Adrenal gland (tissue), 12 donors: Measurements from ENCODE around the gene GIMD1. TPM values are rescaled to one million over a fixed set of nuclear protein-coding genes. Genes with fewer than 3 reads are reported as not detected.
"Not testable (repeated sequence)": the region's sequence is repeated elsewhere in the genome, so short reads cannot be mapped to it uniquely, and the experiment has no call there.

Experiments
- DNase-seq, 7 donors: peaks; one replicate each; pipeline ENCODE4 v3.0.0-alpha.2; 2019 to 2020
- H3K27ac ChIP-seq, 5 donors: fragments of 200-600 bp; sonication (generic) in 4 of 5; 1 replicate in 3 of 5; 2 replicates in 2 of 5; pipeline versions ENCODE4 v1.5.1 to v1.8.0; 2016 to 2020; ENCODE audit warnings: mild to moderate bottlenecking in 1 of 5
- H3K27me3 ChIP-seq: fragments of 200-600 bp; 2 replicates; pipeline ENCODE4 v1.8.0; 2021
- H3K36me3 ChIP-seq, 2 donors: fragments of 200-600 bp; replicated peaks in 1 of 2; 1 replicate in 1 of 2; 2 replicates in 1 of 2; pipeline versions ENCODE4 v1.5.1 to v1.8.0; 2018 to 2022
- H3K4me1 ChIP-seq, 2 donors: fragments of 200-600 bp; replicated peaks in 1 of 2; 1 replicate in 1 of 2; 2 replicates in 1 of 2; pipeline versions ENCODE4 v1.5.1 to v1.8.0; 2018 to 2021
- H3K4me3 ChIP-seq, 4 donors: fragments of 200-600 bp; sonication (generic) in 3 of 4; one replicate each; pipeline ENCODE4 v1.5.1; 2016 to 2018
- H3K9me3 ChIP-seq, 3 donors: fragments of 200-600 bp; sonication (generic) in 1 of 3; replicated peaks in 1 of 3; 1 replicate in 2 of 3; 2 replicates in 1 of 3; pipeline versions ENCODE4 v1.5.1 to v1.8.0; 2016 to 2021
- POLR2A ChIP-seq, 2 donors: fragments of 450-650 bp; IDR thresholded peaks; one replicate each; pipeline ENCODE4 v1.6.1; 2017; ENCODE audit warnings: antibody characterized with exemption in 2 of 2, mild to moderate bottlenecking in 2 of 2, moderate library complexity in 1 of 2
- WGBS, 4 donors: extraction: QIAGEN DNeasy Blood & Tissue Kit in 2 of 4; methylation state at CpG; one replicate each; pipeline versions ENCODE4 v1.1.5 to v1.1.7; 2013 to 2017; 5-methylcytosine and 5-hydroxymethylcytosine counted together
- intact Hi-C, 2 donors: fragments of 100-400 bp; cut with DNase I; formaldehyde crosslinking; loops; one replicate each; pipeline versions ENCODE4 v1.14.1 to v1.15.0; 2022 to 2023
- polyA plus RNA-seq, 3 donors: library from polyadenylated mRNA; stranded (reverse); fragments of 200-250 nt in 2 of 3; fragments of 350-450 nt in 1 of 3; fragmentation: Illumina TruSeq in 1 of 3; extraction: RNeasy Lipid Tissue Mini Kit (QIAGEN cat#74804) in 1 of 3; gene quantifications; one replicate each; pipeline ENCODE4 v1.2.3, GENCODE V29; 2013 to 2014
- total RNA-seq, 9 donors: library from RNA; depleted of rRNA in 4 of 9; stranded (reverse); fragments of >200 nt in 4 of 9; fragments of 120-200 nt in 1 of 9; fragmentation: NEBNext Ultra II Directional in 1 of 9; extraction: Animal tissue kit (Norgen Biotek cat#: 25700) in 1 of 9; gene quantifications; one replicate each; pipeline versions ENCODE4 v1.1.0 to v1.2.4, GENCODE V29; 2013 to 2023
- TF ChIP-seq, protein P1 (sequence below), 6 experiments: fragments of 450-650 bp in 4 of 6; fragments of 200-600 bp in 2 of 6; sonication (generic) in 1 of 6; IDR thresholded peaks; 1 replicate in 5 of 6; 2 replicates in 1 of 6; pipeline versions ENCODE4 v1.5.1 to v1.8.0; 2016 to 2021; ENCODE audit warnings: antibody characterized with exemption in 6 of 6, mild to moderate bottlenecking in 2 of 6, moderate library complexity in 1 of 6
- donor health status: healthy with polysubstance abuse.
- donor health status: Bipolar disorder and iron deficiency.
- donor health status: DM: yes; HTN: yes; CAD: no.
- donor health status: DM: no; HTN: no; CAD: no.
- donor health status: DM: no; HTN: no; CAD: no.
- donor health status: DM: yes; HTN: yes; CAD: no.

Gene GIMD1
- total and polyA plus RNA-seq, 12 donors: not detected

GRCh38 chr4:106401157-106401556, 32.6 kb upstream of the GIMD1 start:
- DNase-seq: no peak
- Histone ChIP-seq H3K9me3 (peaks cover 0 to 6% (median 0%) of the 10 kb centered on the region in 3 donors), H3K27ac (no peak overlapping the region), H3K27me3 (no peaks in the 10 kb centered on the region), H3K4me1 (no peaks in the 10 kb centered on the region), H3K4me3 (no peak overlapping the region), H3K36me3 (no peaks in the 10 kb centered on the region)
- TF ChIP-seq, protein P1, sequence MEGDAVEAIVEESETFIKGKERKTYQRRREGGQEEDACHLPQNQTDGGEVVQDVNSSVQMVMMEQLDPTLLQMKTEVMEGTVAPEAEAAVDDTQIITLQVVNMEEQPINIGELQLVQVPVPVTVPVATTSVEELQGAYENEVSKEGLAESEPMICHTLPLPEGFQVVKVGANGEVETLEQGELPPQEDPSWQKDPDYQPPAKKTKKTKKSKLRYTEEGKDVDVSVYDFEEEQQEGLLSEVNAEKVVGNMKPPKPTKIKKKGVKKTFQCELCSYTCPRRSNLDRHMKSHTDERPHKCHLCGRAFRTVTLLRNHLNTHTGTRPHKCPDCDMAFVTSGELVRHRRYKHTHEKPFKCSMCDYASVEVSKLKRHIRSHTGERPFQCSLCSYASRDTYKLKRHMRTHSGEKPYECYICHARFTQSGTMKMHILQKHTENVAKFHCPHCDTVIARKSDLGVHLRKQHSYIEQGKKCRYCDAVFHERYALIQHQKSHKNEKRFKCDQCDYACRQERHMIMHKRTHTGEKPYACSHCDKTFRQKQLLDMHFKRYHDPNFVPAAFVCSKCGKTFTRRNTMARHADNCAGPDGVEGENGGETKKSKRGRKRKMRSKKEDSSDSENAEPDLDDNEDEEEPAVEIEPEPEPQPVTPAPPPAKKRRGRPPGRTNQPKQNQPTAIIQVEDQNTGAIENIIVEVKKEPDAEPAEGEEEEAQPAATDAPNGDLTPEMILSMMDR (IDR thresholded peaks at IDR 0.05): no peak
- no peak for TF ChIP-seq POLR2A (IDR thresholded peaks at IDR 0.05)
- 82 to 85% (median 83%) methylated on average over 3 of the region's 3 CpGs for WGBS, 4 donors
- intact Hi-C loops: no loop called here

GRCh38 chr4:106398898-106399297, 30.3 kb upstream of the GIMD1 start:
- DNase-seq, H3K4me1 ChIP-seq, H3K27ac ChIP-seq, H3K36me3 ChIP-seq, H3K27me3 ChIP-seq, intact Hi-C loops, H3K4me3 ChIP-seq: not testable (repeated sequence)
- 60 to 78% (median 64%) methylated on average over 2 to 4 of the region's 4 CpGs for WGBS, 4 donors
- peaks cover 0 to 13% (median 0%) of the 10 kb centered on the region in 3 donors for H3K9me3 ChIP-seq

DNA sequence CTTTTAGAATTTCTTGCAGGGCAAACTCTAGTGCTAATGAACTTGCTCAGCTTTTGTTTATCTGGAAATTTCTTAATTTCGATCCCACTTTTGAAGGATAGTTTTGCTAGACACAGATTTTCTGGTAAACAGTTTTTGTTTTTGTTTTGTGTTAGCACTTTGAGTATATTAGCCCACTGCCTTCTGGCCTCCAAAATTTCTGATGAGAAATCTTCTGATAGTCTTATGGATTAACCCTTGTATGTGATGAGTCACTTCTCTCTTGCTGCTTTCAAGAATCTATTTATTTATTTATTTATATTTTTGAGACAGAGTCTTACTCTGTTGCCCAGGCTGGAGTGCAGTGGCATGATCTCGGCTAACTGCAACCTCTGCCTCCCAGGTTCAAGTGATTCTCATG, 27.0 kb upstream of the GIMD1 start:
- TF ChIP-seq POLR2A (IDR thresholded peaks at IDR 0.05): no peak
- TF ChIP-seq, protein P1 (IDR thresholded peaks at IDR 0.05): no peak
- no peak for DNase-seq
- no peak overlapping the region for H3K4me3 ChIP-seq
- H3K4me1 ChIP-seq: no peaks in the 10 kb centered on the region
- WGBS, 4 donors: 67 to 95% (median 82%) methylated on average over 2 of the region's 2 CpGs
- H3K27me3 ChIP-seq: no peaks in the 10 kb centered on the region
- H3K9me3 ChIP-seq: peaks cover 0 to 13% (median 0%) of the 10 kb centered on the region in 3 donors
- no peaks in the 10 kb centered on the region for H3K36me3 ChIP-seq
- intact Hi-C loops: no loop called here
- H3K27ac ChIP-seq: no peak overlapping the region

DNA sequence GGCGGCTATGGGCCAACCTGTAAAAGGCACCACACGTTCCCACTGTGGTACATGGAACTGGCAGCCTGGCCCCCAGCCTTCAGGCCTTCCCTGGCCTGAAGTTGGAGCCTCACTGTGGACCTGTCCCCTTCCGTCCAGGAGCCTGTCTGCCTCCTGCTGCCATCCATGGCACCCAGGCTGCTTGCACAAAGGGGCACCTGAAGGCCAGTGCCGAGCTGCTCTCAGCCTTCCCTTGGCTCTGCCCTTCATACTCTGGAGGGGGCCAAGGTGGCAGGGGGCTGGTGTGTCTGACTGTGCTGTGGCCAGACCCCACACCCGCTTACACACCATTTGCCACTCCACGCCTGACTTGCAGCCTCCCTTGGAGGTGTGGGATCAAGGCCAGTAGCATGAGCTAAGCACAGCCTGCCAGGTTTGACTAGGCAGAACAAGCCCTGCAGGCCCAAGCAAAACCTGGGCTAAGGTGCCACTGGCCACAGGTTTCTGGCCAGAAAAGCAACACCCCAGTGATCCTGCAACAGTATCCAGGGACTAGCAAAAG, 17.3 kb upstream of the GIMD1 start:
- DNase-seq: no peak
- intact Hi-C loops: no loop called here
- no peaks in the 10 kb centered on the region for H3K9me3 ChIP-seq
- H3K36me3 ChIP-seq: no peaks in the 10 kb centered on the region
- 76 to 91% (median 80%) methylated on average over 2 to 6 of the region's 6 CpGs for WGBS, 4 donors
- H3K27ac ChIP-seq: no peak overlapping the region
- H3K27me3 ChIP-seq: no peaks in the 10 kb centered on the region
- no peak overlapping the region for H3K4me3 ChIP-seq
- TF ChIP-seq, protein P1 (IDR thresholded peaks at IDR 0.05): no peak
- no peak for TF ChIP-seq POLR2A (IDR thresholded peaks at IDR 0.05)
- H3K4me1 ChIP-seq: no peaks in the 10 kb centered on the region

- no peaks in the 10 kb centered on the region for H3K9me3 ChIP-seq
- no peak overlapping the region for H3K27ac ChIP-seq
- WGBS, 4 donors: 94 to 100% (median 97%) methylated on average over 1 to 3 of the region's 3 CpGs
- DNase-seq: no peak
- no peaks in the 10 kb centered on the region for H3K36me3 ChIP-seq
- H3K27me3 ChIP-seq: no peaks in the 10 kb centered on the region
- H3K4me3 ChIP-seq: no peak overlapping the region
- no peaks in the 10 kb centered on the region for H3K4me1 ChIP-seq
- TF ChIP-seq POLR2A (IDR thresholded peaks at IDR 0.05): no peak
- TF ChIP-seq, protein P1 (IDR thresholded peaks at IDR 0.05): no peak
- intact Hi-C loops: no loop called here
Measured at GRCh38 chr4:106384878-106385277, 16.3 kb upstream of the GIMD1 start.
